GM12864 (cell line): Measurements from ENCODE around the gene TMEM219.

ENCODE experiments used
- DNase-seq: peaks from one replicate; pipeline ENCODE4 v3.0.0-alpha.2; 2011; ENCODE audit warnings: low read depth
- H3K4me3 ChIP-seq: 2 replicates; pipeline ENCODE4 v1.5.1; 2011; ENCODE audit warnings: mild to moderate bottlenecking, low read depth, low read length, control low read depth
- TF ChIP-seq, protein P1 (sequence below): IDR thresholded peaks from 2 replicates; pipeline ENCODE4 v1.5.1; 2011; ENCODE audit warnings: low read depth, mild to moderate bottlenecking, moderate library complexity, low read length, control low read depth, inconsistent platforms; ENCODE audit errors: missing control alignments

The TMEM219 gene

DNA sequence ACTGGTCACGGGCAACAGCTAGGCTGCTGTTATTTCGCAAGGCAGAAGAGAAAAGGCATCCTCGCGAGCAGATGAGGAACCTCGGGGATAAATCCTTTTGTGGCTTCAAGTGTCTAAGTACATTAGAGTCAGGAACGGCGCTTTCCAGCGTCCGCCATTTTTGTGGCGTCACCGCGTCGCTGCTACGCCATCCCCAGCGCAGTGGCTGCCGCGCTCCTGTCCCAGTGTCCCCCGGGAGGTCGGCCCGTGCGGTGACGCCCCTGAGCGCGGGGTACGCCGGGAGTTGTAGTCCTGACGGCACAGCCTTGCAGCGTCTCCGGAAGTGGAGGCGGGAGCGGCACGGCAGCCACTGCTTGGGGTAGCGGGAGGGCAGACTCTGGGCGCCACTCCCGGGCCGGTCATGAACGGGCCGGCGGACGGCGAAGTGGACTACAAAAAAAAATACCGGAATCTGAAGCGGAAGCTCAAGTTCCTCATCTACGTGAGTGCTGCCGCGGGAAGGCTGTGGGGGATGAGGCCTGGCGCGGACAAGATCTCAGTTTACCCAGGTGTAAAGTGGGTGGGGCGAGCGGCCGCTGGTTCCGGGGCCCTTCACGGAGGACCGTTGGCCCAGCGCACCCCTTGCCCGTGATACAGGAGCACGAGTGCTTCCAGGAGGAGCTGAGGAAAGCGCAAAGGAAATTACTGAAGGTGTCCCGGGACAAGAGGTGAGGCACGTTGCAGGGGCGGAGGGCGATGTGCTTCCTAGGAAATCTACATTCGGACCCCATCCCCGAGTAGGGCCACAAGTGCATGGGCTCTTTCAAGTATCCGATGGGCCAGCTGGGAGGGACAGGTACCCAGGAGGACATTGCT, 34.3 kb downstream of the TMEM219 start, which contains the start of gene INO80E:
Gene INO80E (plus strand): TSS at position 331 of the 855 bp plus-strand sequence. CDS start 70 bp downstream, at position 401.
- DNase-seq = peak; percentile 91
- H3K4me3 ChIP-seq = peak within 1 kb of the TSS; percentile 80
- TF ChIP-seq, protein P1, sequence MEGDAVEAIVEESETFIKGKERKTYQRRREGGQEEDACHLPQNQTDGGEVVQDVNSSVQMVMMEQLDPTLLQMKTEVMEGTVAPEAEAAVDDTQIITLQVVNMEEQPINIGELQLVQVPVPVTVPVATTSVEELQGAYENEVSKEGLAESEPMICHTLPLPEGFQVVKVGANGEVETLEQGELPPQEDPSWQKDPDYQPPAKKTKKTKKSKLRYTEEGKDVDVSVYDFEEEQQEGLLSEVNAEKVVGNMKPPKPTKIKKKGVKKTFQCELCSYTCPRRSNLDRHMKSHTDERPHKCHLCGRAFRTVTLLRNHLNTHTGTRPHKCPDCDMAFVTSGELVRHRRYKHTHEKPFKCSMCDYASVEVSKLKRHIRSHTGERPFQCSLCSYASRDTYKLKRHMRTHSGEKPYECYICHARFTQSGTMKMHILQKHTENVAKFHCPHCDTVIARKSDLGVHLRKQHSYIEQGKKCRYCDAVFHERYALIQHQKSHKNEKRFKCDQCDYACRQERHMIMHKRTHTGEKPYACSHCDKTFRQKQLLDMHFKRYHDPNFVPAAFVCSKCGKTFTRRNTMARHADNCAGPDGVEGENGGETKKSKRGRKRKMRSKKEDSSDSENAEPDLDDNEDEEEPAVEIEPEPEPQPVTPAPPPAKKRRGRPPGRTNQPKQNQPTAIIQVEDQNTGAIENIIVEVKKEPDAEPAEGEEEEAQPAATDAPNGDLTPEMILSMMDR = no peak

DNA sequence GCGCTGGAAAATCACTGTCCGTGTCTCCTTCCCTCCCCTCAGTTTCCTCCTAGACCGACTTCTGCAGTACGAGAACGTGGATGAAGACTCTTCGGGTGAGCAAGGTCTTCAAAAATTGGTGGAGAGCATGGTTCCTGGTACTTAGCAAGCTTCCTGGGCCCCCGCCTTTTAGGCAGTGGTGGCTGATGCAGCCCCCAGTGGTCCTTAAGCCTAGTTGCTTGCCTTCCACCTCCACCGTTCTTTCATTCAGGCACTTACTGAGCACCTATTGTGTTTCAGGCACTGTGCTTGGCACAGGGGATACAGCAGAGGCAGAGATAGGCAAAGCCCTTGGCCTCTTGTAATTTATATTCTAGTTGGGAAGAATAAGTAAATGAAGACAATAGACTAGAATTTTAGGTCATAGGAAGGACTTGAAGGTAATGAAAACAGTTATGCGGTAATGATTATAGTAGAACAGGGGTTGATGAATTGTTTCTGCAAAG, 34.9 kb downstream of the TMEM219 start:
- H3K4me3 ChIP-seq = peak overlapping the region; percentile 80
- TF ChIP-seq, protein P1 = no peak
- DNase-seq = no peak

DNA sequence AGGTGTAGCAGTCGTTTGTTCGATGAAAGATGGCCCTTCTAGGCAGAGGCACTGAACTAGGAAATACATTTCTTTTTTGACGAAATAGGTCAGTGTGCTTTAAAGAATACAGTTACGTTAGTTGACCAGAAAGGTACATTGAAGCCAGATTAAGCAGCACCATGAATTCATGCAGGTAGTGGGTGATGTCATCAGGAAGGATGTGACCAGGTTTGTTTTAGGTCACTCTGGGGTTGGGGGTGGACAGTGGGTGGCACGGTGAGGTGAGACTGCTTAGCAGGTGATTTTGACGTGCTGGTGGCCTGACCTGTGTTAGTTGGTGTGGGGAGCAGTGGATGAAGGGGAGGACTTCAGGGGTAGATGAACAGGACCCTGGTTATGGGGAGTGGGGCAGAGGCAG, 37.7 kb downstream of the TMEM219 start:
- TF ChIP-seq, protein P1 = no peak
- DNase-seq = no peak
- no peak overlapping the region for H3K4me3 ChIP-seq

DNA sequence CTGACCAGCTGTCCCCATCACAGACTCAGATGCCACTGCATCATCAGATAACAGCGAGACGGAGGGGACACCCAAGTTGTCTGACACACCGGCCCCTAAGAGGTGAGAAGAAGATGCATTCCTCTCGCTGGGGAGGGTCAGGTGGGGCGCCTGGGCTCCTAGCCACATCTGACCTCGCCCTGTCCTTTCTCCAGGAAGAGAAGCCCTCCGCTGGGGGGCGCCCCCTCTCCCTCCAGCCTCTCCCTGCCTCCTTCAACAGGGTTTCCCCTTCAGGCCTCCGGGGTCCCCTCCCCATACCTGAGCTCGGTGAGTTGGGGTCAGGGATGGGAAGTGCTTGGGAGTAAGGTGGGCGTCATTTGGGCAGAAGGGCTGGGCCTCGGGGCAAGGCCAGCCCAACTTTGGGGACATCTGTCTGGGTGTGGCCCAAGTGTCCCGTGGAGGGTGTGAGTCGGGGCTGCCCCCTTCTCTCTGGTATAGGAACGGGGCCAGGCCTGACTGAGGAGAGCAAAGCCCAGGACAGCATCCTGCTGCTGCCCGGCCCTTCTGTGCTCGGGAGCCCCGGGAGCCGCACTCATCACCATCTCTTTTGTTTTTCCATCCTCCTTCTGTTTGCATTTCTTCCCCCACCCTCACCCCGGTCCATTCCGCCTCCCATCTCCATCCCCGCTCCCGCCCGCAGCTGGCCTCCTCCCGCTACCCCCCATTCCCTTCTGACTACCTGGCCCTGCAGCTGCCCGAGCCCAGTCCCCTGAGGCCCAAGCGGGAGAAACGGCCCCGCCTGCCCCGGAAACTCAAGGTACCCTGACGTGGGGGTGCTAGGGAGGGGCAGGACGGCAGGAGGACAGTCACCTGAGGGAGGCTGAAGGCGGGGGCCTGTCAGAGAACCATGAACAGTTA, 39.1 kb downstream of the TMEM219 start:
- H3K4me3 ChIP-seq = no peak overlapping the region

DNA sequence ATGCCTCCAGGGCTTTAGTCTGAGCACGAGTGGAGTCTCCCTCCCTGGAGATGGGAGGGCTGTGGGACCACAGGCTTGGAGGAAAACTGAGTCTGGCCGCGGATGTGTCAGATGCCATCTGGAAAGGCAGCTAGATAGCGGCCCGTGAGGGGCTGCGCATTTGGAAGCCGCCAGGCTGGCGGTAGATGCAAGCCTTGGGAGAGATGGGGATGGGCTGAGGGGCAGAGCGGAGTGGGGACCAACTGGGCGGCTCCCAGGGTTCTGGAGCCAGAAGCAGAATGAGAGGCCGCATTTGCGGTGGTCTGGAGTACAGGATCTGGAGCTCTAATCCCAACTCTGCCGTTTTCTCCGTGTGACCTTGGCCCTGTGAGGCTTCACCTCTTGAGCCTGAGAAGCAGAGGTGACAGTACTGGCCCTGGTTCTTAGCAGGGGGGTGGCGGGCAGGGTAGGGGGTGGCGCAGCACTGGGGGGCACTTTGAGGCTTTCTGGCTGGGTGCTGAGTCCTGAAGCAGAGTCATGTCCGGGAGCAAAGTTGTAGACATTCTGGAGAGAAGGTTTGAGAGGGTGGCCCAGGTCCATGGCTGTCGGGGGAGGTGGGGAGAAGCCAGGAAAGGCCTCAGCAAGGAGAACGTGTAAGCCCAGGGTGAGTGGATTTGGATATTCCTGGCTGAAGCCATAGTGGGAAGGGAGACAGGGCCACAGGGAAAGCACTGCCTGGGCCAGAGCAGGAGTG, 40.9 kb downstream of the TMEM219 start:
- no peak overlapping the region for H3K4me3 ChIP-seq

More for the DNA sequence above, 39.1 kb downstream of the TMEM219 start:
- TF ChIP-seq, protein P1 = no peak
- DNase-seq = no peak

More for the DNA sequence above, 40.9 kb downstream of the TMEM219 start:
- TF ChIP-seq, protein P1 = no peak
- DNase-seq = no peak
